CD4-positive, alpha-beta memory T cell (primary cell): Measurements from ENCODE around the gene WWC1. TPM values are rescaled to one million over a fixed set of nuclear protein-coding genes. Genes with fewer than 3 reads are reported as not detected.

Source experiments
- CTCF ChIA-PET: fragments of 350-600 bp; sonication (Branson Sonifier 250); formaldehyde crosslinking; loops from one replicate; lab custom pipeline; 2021; ENCODE audit warnings: inconsistent platforms; ENCODE audit not compliant: partially characterized antibody; lab: Charles Lee
- POLR2A ChIA-PET: fragments of 350-600 bp; sonication (Branson Sonifier 250); formaldehyde crosslinking; loops from one replicate; lab custom pipeline; 2021; ENCODE audit not compliant: partially characterized antibody; lab: Charles Lee
- DNase-seq, 5 donors: peaks; one replicate each; pipeline versions ENCODE4 v3.0.0 to v3.0.0-alpha.2; 2020 to 2022; ENCODE audit warnings: mixed read lengths in 1 of 5
- H3K27ac ChIP-seq: one replicate; pipeline ENCODE4 v1.7.0; 2013; ENCODE audit warnings: low read depth, low read length
- H3K27me3 ChIP-seq: 2 replicates; pipeline ENCODE4 v1.7.0; 2013; ENCODE audit warnings: mild to moderate bottlenecking, low read length, moderate library complexity; ENCODE audit not compliant: insufficient read depth
- H3K36me3 ChIP-seq: 2 replicates; pipeline ENCODE4 v1.7.0; 2013; ENCODE audit warnings: mild to moderate bottlenecking, low read length, moderate library complexity; ENCODE audit not compliant: insufficient read depth
- H3K4me1 ChIP-seq: 2 replicates; pipeline ENCODE4 v1.7.0; 2013; ENCODE audit warnings: mild to moderate bottlenecking, low read length, moderate library complexity; ENCODE audit not compliant: insufficient read depth
- H3K4me3 ChIP-seq, 2 donors: one replicate each; pipeline ENCODE4 v1.7.0; 2013; ENCODE audit warnings: low read length in 2 of 2, mild to moderate bottlenecking in 1 of 2
- H3K9me3 ChIP-seq, 2 donors: one replicate each; pipeline ENCODE4 v1.7.0; 2013; ENCODE audit warnings: low read length in 2 of 2, control low read depth in 1 of 2; ENCODE audit not compliant: control insufficient read depth in 1 of 2
- H3K27ac Mint-ChIP-seq, 7 donors: one replicate each; pipeline ENCODE4 v1.8.0; 2020 to 2021; ENCODE audit warnings: mixed read lengths in 7 of 7, mild to moderate bottlenecking in 6 of 7, inconsistent platforms in 3 of 7, moderate library complexity in 3 of 7
- H3K27me3 Mint-ChIP-seq, 2 donors: one replicate each; pipeline ENCODE4 v1.8.0; 2020 to 2021; ENCODE audit warnings: mixed read lengths in 2 of 2
- H3K36me3 Mint-ChIP-seq, 2 donors: one replicate each; pipeline ENCODE4 v1.8.0; 2020 to 2021; ENCODE audit warnings: mixed read lengths in 2 of 2, inconsistent platforms in 1 of 2, mild to moderate bottlenecking in 1 of 2
- H3K4me1 Mint-ChIP-seq, 4 donors: one replicate each; pipeline ENCODE4 v1.8.0; 2020 to 2021; ENCODE audit warnings: mixed read lengths in 4 of 4, mild to moderate bottlenecking in 1 of 4
- H3K4me3 Mint-ChIP-seq, 8 donors: one replicate each; pipeline ENCODE4 v1.8.0; 2020 to 2021; ENCODE audit warnings: mixed read lengths in 8 of 8, mild to moderate bottlenecking in 7 of 8, moderate library complexity in 6 of 8, inconsistent platforms in 3 of 8
- H3K9me3 Mint-ChIP-seq, 8 donors: one replicate each; pipeline ENCODE4 v1.8.0; 2020 to 2021; ENCODE audit warnings: mixed read lengths in 8 of 8, mild to moderate bottlenecking in 5 of 8, inconsistent platforms in 3 of 8, moderate library complexity in 1 of 8
- intact Hi-C: fragments of 100-400 bp; cut with micrococcal nuclease; formaldehyde crosslinking; loops from one replicate; pipeline ENCODE4 v1.15.1; 2023
- polyA plus RNA-seq, 2 donors: library from polyadenylated mRNA; unstranded; fragments of 300-500 nt; fragmentation: Illumina TruSeq; gene quantifications; one replicate each; pipeline ENCODE4 v1.2.3, GENCODE V29; 2021
- total RNA-seq, 2 experiments: library from RNA; stranded (reverse); gene quantifications; one replicate each; pipeline ENCODE4 v1.2.3, GENCODE V29; 2021

WWC1 gene
- total and polyA plus RNA-seq, 4 experiments from 2014 or later = 0.22 to 2.7 (median 1.5) TPM

DNA sequence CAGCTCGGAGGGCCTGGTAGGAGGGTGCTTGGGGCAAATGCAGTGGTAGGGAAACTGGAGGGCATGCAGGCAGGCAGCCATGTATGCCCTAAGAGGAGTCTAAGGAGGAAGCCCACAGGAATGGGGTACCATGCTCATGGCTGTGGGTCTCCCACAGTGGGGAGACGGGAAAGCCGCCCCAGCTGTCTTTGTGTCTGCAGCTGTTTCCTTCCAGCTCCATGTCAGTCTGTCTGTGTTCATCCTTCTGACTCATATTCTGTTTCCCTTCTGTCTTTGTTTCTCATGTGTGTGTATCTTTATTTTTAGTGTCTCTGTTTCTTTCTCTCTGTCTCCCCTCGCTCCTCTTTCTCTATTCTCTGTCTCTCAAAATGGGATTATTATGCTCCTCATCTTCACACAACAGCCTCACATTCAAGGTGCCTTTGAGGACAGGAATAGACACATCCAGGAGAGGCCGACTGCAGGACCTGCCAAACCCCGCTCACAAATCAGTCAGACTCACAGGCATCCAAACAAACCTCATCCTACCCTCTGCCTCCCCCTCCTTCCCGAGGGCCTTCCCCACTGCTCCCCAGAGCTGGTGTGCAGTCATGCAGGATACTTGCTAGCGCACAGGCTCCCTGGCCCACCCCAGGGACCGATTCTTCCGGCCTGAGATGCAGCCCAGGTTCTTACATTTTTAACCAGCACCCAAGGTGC, 126.4 kb downstream of the WWC1 start:
- H3K9me3 ChIP-seq = no peaks in the 10 kb centered on the region

DNA sequence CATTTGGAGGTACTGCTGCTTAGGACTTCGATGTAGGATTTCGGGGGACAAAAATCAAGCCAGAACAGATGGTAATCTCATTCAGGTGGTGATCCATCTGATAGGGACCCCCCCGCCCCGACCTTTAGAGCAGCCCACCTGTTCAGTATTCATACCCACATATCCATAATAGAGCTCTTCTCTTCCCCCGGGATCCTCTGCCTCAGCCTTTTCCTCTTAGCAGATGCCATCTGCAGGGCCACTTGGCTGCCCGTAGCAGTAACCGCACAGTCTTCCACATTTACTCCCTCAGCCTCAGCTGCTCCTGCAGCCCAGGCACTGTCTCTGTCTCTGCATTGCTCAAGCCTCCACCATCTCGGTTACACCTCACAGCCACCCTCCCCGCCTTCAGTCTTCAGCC, 129.0 kb downstream of the WWC1 start:
- Mint-ChIP-seq H3K27ac (no peak overlapping the region), H3K36me3 (no peaks in the 10 kb centered on the region), H3K27me3 (no peaks in the 10 kb centered on the region), H3K9me3 (peaks cover 0 to 2% (median 0%) of the 10 kb centered on the region in 8 donors), H3K4me1 (no peaks in the 10 kb centered on the region), H3K4me3 (peak overlapping the region in 1 of 8 donors; percentile 34)
- no peak for DNase-seq
- no peaks in the 10 kb centered on the region for H3K9me3 ChIP-seq
- no peaks in the 10 kb centered on the region for H3K27me3 ChIP-seq
- no peak overlapping the region for H3K4me3 ChIP-seq
- H3K4me1 ChIP-seq = no peaks in the 10 kb centered on the region
- POLR2A ChIA-PET = no interaction called here
- intact Hi-C loops = no loop called here
- H3K36me3 ChIP-seq = no peaks in the 10 kb centered on the region
- H3K27ac ChIP-seq = no peak overlapping the region
- CTCF ChIA-PET = interaction anchor here (0.7 kb wide), 1 partner anchor 13 kb away, joined by 3 read pairs; no protein-coding TSS in a partner anchor

More for the DNA sequence above, 126.4 kb downstream of the WWC1 start:
- ChIA-PET CTCF (interaction anchor here (0.8 to 1.5 kb wide), 3 partner anchors 10 to 150 kb away, joined by 3 read pairs; no protein-coding TSS in a partner anchor), POLR2A (no interaction called here)
- intact Hi-C loops = no loop called here
- peaks cover 0 to 2% (median 0%) of the 10 kb centered on the region in 8 donors for H3K9me3 Mint-ChIP-seq
- no peak overlapping the region for H3K27ac Mint-ChIP-seq
- H3K4me1 Mint-ChIP-seq = no peaks in the 10 kb centered on the region
- no peak for DNase-seq
- H3K27me3 Mint-ChIP-seq = no peaks in the 10 kb centered on the region
- H3K4me3 Mint-ChIP-seq = no peak overlapping the region
- Histone ChIP-seq H3K27me3 (no peaks in the 10 kb centered on the region), H3K27ac (no peak overlapping the region), H3K4me1 (no peaks in the 10 kb centered on the region), H3K4me3 (no peak overlapping the region), H3K36me3 (no peaks in the 10 kb centered on the region)
- H3K36me3 Mint-ChIP-seq = no peaks in the 10 kb centered on the region

- Histone ChIP-seq H3K4me3 (no peak overlapping the region), H3K27me3 (no peaks in the 10 kb centered on the region), H3K4me1 (no peaks in the 10 kb centered on the region), H3K27ac (no peak overlapping the region), H3K36me3 (no peaks in the 10 kb centered on the region), H3K9me3 (no peaks in the 10 kb centered on the region)
- H3K27me3 Mint-ChIP-seq = no peaks in the 10 kb centered on the region
- no peak overlapping the region for H3K4me3 Mint-ChIP-seq
- peaks cover 0 to 2% (median 0%) of the 10 kb centered on the region in 8 donors for H3K9me3 Mint-ChIP-seq
- intact Hi-C loops = no loop called here
- POLR2A ChIA-PET = no interaction called here
- no peak overlapping the region for H3K27ac Mint-ChIP-seq
- no peaks in the 10 kb centered on the region for H3K36me3 Mint-ChIP-seq
- CTCF ChIA-PET = interaction anchor here (1.1 to 2.9 kb wide), 4 partner anchors 9 to 153 kb away, joined by 3 to 14 read pairs (median 6); partner anchors contain the start of gene WWC1
- no peaks in the 10 kb centered on the region for H3K4me1 Mint-ChIP-seq
- no peak for DNase-seq
Observed at GRCh38 chr5:168422431-168422830, 131.0 kb downstream of the WWC1 start.

GRCh38 chr5:168423478-168423877, 132.0 kb downstream of the WWC1 start:
- no peak for DNase-seq
- intact Hi-C loops = no loop called here
- ChIA-PET CTCF (interaction anchor here (0.7 to 2.9 kb wide), 5 partner anchors 8 to 154 kb away, joined by 3 to 14 read pairs (median 3); partner anchors contain the start of gene WWC1), POLR2A (no interaction called here)
- Mint-ChIP-seq H3K27ac (no peak overlapping the region), H3K9me3 (peaks cover 0 to 2% (median 0%) of the 10 kb centered on the region in 8 donors), H3K4me3 (no peak overlapping the region), H3K4me1 (no peaks in the 10 kb centered on the region), H3K36me3 (no peaks in the 10 kb centered on the region), H3K27me3 (no peaks in the 10 kb centered on the region)
- no peaks in the 10 kb centered on the region for H3K9me3 ChIP-seq
- no peak overlapping the region for H3K4me3 ChIP-seq
- no peaks in the 10 kb centered on the region for H3K27me3 ChIP-seq
- H3K27ac ChIP-seq = no peak overlapping the region
- H3K36me3 ChIP-seq = no peaks in the 10 kb centered on the region
- H3K4me1 ChIP-seq = no peaks in the 10 kb centered on the region

DNA sequence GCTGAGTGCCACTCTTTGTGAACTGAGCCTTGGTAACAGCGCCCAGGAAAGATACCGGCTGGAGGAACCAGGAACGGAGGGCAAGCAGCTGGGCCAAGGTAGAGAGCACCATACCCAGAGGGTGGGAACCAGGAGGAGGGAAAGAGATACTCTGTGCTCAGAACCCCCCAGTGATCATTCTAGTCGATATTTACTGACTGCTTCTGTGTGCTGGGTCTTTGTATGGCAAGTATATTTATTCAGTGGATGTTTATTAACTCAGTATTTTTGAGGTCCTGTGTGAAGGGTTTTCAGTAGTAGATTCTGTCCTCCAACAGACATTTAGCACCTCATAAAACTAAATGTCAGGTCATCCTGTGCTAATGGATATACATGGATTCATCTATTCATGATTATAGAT, 132.5 kb downstream of the WWC1 start:
- H3K4me1 ChIP-seq = no peaks in the 10 kb centered on the region
- Mint-ChIP-seq H3K27me3 (no peaks in the 10 kb centered on the region), H3K4me1 (no peaks in the 10 kb centered on the region), H3K9me3 (peaks cover 0 to 2% (median 0%) of the 10 kb centered on the region in 8 donors), H3K4me3 (no peak overlapping the region), H3K36me3 (no peaks in the 10 kb centered on the region), H3K27ac (no peak overlapping the region)
- no peaks in the 10 kb centered on the region for H3K27me3 ChIP-seq
- intact Hi-C loops = no loop called here
- CTCF ChIA-PET = interaction anchor here (1.3 kb wide), 1 partner anchor 150 kb away, joined by 3 read pairs; no protein-coding TSS in a partner anchor
- H3K27ac ChIP-seq = no peak overlapping the region
- H3K9me3 ChIP-seq = no peaks in the 10 kb centered on the region
- no peak overlapping the region for H3K4me3 ChIP-seq
- POLR2A ChIA-PET = no interaction called here
- DNase-seq = no peak
- H3K36me3 ChIP-seq = no peaks in the 10 kb centered on the region

DNA sequence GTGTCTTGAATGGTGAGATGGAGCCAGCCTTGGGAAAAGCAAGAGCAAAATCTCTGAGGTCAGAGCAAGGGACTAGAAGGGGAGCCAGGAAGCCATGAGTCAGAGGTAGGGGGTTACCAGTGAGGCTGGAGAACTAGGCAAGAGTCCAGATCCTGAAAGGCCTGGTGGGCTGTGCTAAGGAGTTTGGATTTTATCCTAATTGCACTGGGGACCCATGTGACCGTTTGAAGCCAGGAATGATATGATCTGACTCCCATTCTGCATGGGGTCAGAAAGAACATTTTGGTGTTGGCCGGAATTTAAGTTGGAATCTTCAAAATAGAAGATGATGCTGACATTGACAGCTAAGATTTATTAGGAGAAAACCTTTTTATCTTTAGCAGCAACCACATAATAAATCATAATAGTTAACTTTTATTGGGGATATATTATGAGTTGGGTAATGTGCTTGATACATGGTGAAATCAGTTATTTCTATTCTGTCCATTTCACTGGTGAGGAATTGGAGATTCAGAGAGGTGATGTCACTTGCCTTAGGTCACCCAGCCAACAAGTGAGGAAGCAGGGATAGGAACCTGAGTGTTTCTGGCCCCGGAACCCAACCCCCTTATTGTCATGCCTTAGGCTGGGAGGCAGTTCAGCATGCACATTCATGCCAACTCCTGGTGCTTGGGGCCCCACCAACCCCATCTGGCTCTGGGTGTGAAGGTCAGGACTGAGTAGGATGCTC, 133.3 kb downstream of the WWC1 start:
- H3K27ac Mint-ChIP-seq = no peak overlapping the region

More for the DNA sequence above, 133.3 kb downstream of the WWC1 start:
- no peaks in the 10 kb centered on the region for H3K36me3 Mint-ChIP-seq
- Histone ChIP-seq H3K4me1 (no peaks in the 10 kb centered on the region), H3K27ac (no peak overlapping the region), H3K36me3 (no peaks in the 10 kb centered on the region), H3K9me3 (no peaks in the 10 kb centered on the region), H3K4me3 (no peak overlapping the region), H3K27me3 (no peaks in the 10 kb centered on the region)
- H3K9me3 Mint-ChIP-seq = peaks cover 0 to 2% (median 0%) of the 10 kb centered on the region in 8 donors
- no peak for DNase-seq
- H3K27me3 Mint-ChIP-seq = no peaks in the 10 kb centered on the region
- intact Hi-C loops = no loop called here
- ChIA-PET CTCF (no interaction called here), POLR2A (no interaction called here)
- no peak overlapping the region for H3K4me3 Mint-ChIP-seq
- H3K4me1 Mint-ChIP-seq = no peaks in the 10 kb centered on the region
